Measurements from ENCODE around the gene PHF3.

The PHF3 gene

GRCh38 chr6:63757826-63758225 is 122.2 kb downstream of the PHF3 start:
- Histone ChIP-seq H3K9ac (ENCODE audit: low read depth, low read length, poor library complexity, severe bottlenecking) (no peak overlapping the region), H4K20me1 (ENCODE audit: insufficient read depth, low read length, poor library complexity, severe bottlenecking) (no peaks in the 10 kb centered on the region), H3F3A (ENCODE audit: low read depth) (no peaks in the 10 kb centered on the region), H3K79me2 (ENCODE audit: insufficient read depth, low read length) (no peaks in the 10 kb centered on the region), H3K9me3 (ENCODE audit: insufficient read depth, low read depth, low read length) (no peaks in the 10 kb centered on the region), H3K4me3 (ENCODE audit: low read length, poor library complexity, severe bottlenecking) (no peak overlapping the region), H3K27me3 (ENCODE audit: insufficient read depth, low read length, poor library complexity, severe bottlenecking) (no peaks in the 10 kb centered on the region), H3K4me2 (ENCODE audit: low read depth, low read length, poor library complexity, severe bottlenecking) (no peak overlapping the region), H3K9me2 (replicated peaks; ENCODE audit: low read depth, low read length) (no peaks in the 10 kb centered on the region), H2AFZ (ENCODE audit: low read length) (no peak overlapping the region), H3K4me1 (ENCODE audit: insufficient read depth, low read length, poor library complexity, severe bottlenecking) (no peaks in the 10 kb centered on the region), H3K36me3 (ENCODE audit: insufficient read depth, low read length) (no peaks in the 10 kb centered on the region)
- no peak for TF ChIP-seq CTCF (conservative IDR thresholded peaks at IDR 0.05; ENCODE audit: low read length)
- no peak for TF ChIP-seq EZH2phosphoT487 (IDR thresholded peaks at IDR 0.05; ENCODE audit: borderline replicate concordance)

GRCh38 chr6:63759605-63760105 is 124.1 kb downstream of the PHF3 start:
- Histone ChIP-seq H3K4me1 (ENCODE audit: insufficient read depth, low read length, poor library complexity, severe bottlenecking) (no peaks in the 10 kb centered on the region), H3K36me3 (ENCODE audit: insufficient read depth, low read length) (no peaks in the 10 kb centered on the region), H3K9me2 (replicated peaks; ENCODE audit: low read depth, low read length) (no peaks in the 10 kb centered on the region), H3K9ac (ENCODE audit: low read depth, low read length, poor library complexity, severe bottlenecking) (no peak overlapping the region), H3K4me2 (ENCODE audit: low read depth, low read length, poor library complexity, severe bottlenecking) (no peak overlapping the region), H3K4me3 (ENCODE audit: low read length, poor library complexity, severe bottlenecking) (no peak overlapping the region), H3K79me2 (ENCODE audit: insufficient read depth, low read length) (no peaks in the 10 kb centered on the region), H2AFZ (ENCODE audit: low read length) (no peak overlapping the region), H4K20me1 (ENCODE audit: insufficient read depth, low read length, poor library complexity, severe bottlenecking) (no peaks in the 10 kb centered on the region), H3K9me3 (ENCODE audit: insufficient read depth, low read depth, low read length) (no peaks in the 10 kb centered on the region), H3F3A (ENCODE audit: low read depth) (no peaks in the 10 kb centered on the region), H3K27me3 (ENCODE audit: insufficient read depth, low read length, poor library complexity, severe bottlenecking) (no peaks in the 10 kb centered on the region)
- no peak for TF ChIP-seq EZH2phosphoT487 (IDR thresholded peaks at IDR 0.05; ENCODE audit: borderline replicate concordance)
- no peak for TF ChIP-seq CTCF (conservative IDR thresholded peaks at IDR 0.05; ENCODE audit: low read length)

- Histone ChIP-seq H3K4me1 (ENCODE audit: insufficient read depth, low read length, poor library complexity, severe bottlenecking) (no peaks in the 10 kb centered on the region), H4K20me1 (ENCODE audit: insufficient read depth, low read length, poor library complexity, severe bottlenecking) (no peaks in the 10 kb centered on the region), H3K4me2 (ENCODE audit: low read depth, low read length, poor library complexity, severe bottlenecking) (no peak overlapping the region), H3K79me2 (ENCODE audit: insufficient read depth, low read length) (no peaks in the 10 kb centered on the region), H3K4me3 (ENCODE audit: low read length, poor library complexity, severe bottlenecking) (no peak overlapping the region), H3K9me3 (ENCODE audit: insufficient read depth, low read depth, low read length) (no peaks in the 10 kb centered on the region), H3K9me2 (replicated peaks; ENCODE audit: low read depth, low read length) (no peaks in the 10 kb centered on the region), H3K27me3 (ENCODE audit: insufficient read depth, low read length, poor library complexity, severe bottlenecking) (no peaks in the 10 kb centered on the region), H3K36me3 (ENCODE audit: insufficient read depth, low read length) (no peaks in the 10 kb centered on the region), H2AFZ (ENCODE audit: low read length) (no peak overlapping the region), H3K9ac (ENCODE audit: low read depth, low read length, poor library complexity, severe bottlenecking) (no peak overlapping the region), H3F3A (ENCODE audit: low read depth) (no peaks in the 10 kb centered on the region)
- no peak for TF ChIP-seq CTCF (conservative IDR thresholded peaks at IDR 0.05; ENCODE audit: low read length)
- TF ChIP-seq EZH2phosphoT487 (IDR thresholded peaks at IDR 0.05; ENCODE audit: borderline replicate concordance), result no peak
Measured at GRCh38 chr6:63760199-63760598, 124.6 kb downstream of the PHF3 start.

All from Loucy (cell line).